MCF 10A (cell line): ENCODE data around the gene PPM1N. TPM values are rescaled to one million over a fixed set of nuclear protein-coding genes. Genes with fewer than 3 reads are reported as not detected.
A peak's percentile ranks its signal among the peaks of the same experiment; 100 is the strongest.

ENCODE experiments used
- BruUV-seq: library from RNA; stranded (reverse); fragments of 400-500 nt; replicated peaks from 2 replicates; lab custom pipeline; 2021; lab: Mats Ljungman, UMichigan
- CTCF ChIA-PET: fragments of 300-600 bp; sonication (Branson Sonifier 250); formaldehyde crosslinking; extraction: SDS; loops from one replicate; lab custom pipeline; 2021; ENCODE audit warnings: antibody characterized with exemption, inconsistent platforms; lab: Yijun Ruan, JAX
- POLR2A ChIA-PET: fragments of 300-600, 350-650 bp; sonication (Branson Sonifier 250); formaldehyde crosslinking; extraction: SDS; loops from one replicate; lab custom pipeline; 2020; ENCODE audit warnings: antibody characterized with exemption, inconsistent platforms; lab: Yijun Ruan, JAX
- DNase-seq: peaks from one replicate; pipeline ENCODE4 v3.0.0-alpha.2; 2018; ENCODE audit not compliant: unreplicated experiment
- H3K27ac Mint-ChIP-seq: one replicate; pipeline ENCODE4 v1.8.0; 2022; ENCODE audit warnings: mild to moderate bottlenecking, low read depth, mixed read lengths; ENCODE audit not compliant: unreplicated experiment
- H3K27me3 Mint-ChIP-seq: one replicate; pipeline ENCODE4 v1.8.0; 2022; ENCODE audit warnings: mixed read lengths; ENCODE audit not compliant: insufficient read depth, unreplicated experiment
- H3K36me3 Mint-ChIP-seq: one replicate; pipeline ENCODE4 v1.8.0; 2022; ENCODE audit warnings: mild to moderate bottlenecking, moderate library complexity, mixed read lengths; ENCODE audit not compliant: insufficient read depth, unreplicated experiment
- H3K4me1 Mint-ChIP-seq: one replicate; pipeline ENCODE4 v1.8.0; 2022; ENCODE audit warnings: mixed read lengths; ENCODE audit not compliant: insufficient read depth, unreplicated experiment
- H3K4me3 Mint-ChIP-seq: one replicate; pipeline ENCODE4 v1.8.0; 2022; ENCODE audit warnings: mild to moderate bottlenecking, moderate library complexity, mixed read lengths; ENCODE audit not compliant: unreplicated experiment
- H3K9me3 Mint-ChIP-seq: one replicate; pipeline ENCODE4 v1.8.0; 2022; ENCODE audit warnings: mixed read lengths; ENCODE audit not compliant: unreplicated experiment
- CTCF ChIP-seq: fragments of 200-600 bp; IDR thresholded peaks from one replicate; pipeline ENCODE4 v1.8.0; 2022; ENCODE audit warnings: antibody characterized with exemption, mild to moderate bottlenecking; ENCODE audit not compliant: unreplicated experiment
- intact Hi-C: fragments of 100-400 bp; cut with micrococcal nuclease; formaldehyde crosslinking; loops from 2 replicates; pipeline ENCODE4 v1.14.1; 2022
- total RNA-seq: library from RNA; stranded (reverse); gene quantifications from 2 replicates; pipeline ENCODE4 v1.2.3, GENCODE V29; 2022

PPM1N gene
- total RNA-seq, 1 experiment from 2014 or later = 0.33 TPM

GRCh38 chr19:45456500-45456815 lies 41.8 kb upstream of the PPM1N start:
- peaks cover 33% of the 10 kb centered on the region for H3K4me1 Mint-ChIP-seq
- H3K36me3 Mint-ChIP-seq = peaks cover 1% of the 10 kb centered on the region
- CTCF ChIA-PET = interaction anchor here (0.5 to 3.2 kb wide), 2 partner anchors 11 to 68 kb away, joined by 3 to 14 read pairs; partner anchors contain the start of gene FOSB
- H3K9me3 Mint-ChIP-seq = no peaks in the 10 kb centered on the region
- no TSS peak for BruUV-seq
- TF ChIP-seq CTCF = no peak
- H3K27ac Mint-ChIP-seq = peak overlapping the region; percentile 99
- no peak for DNase-seq
- POLR2A ChIA-PET = interaction anchor here (1.5 to 6.5 kb wide), 5 partner anchors 9 to 54 kb away, joined by 4 to 120 read pairs (median 12); partner anchors contain the start of genes ERCC1 and FOSB
- no peaks in the 10 kb centered on the region for H3K27me3 Mint-ChIP-seq
- H3K4me3 Mint-ChIP-seq = peak overlapping the region; percentile 59
- intact Hi-C loops = no loop called here

GRCh38 chr19:45457776-45458175 lies 40.5 kb upstream of the PPM1N start:
- no peaks in the 10 kb centered on the region for H3K27me3 Mint-ChIP-seq
- TF ChIP-seq CTCF = no peak
- no peaks in the 10 kb centered on the region for H3K9me3 Mint-ChIP-seq
- no peak overlapping the region for H3K4me3 Mint-ChIP-seq
- ChIA-PET POLR2A (no interaction called here), CTCF (interaction anchor here (0.6 to 1.5 kb wide), 3 partner anchors 10 to 269 kb away, joined by 3 to 11 read pairs (median 4); no protein-coding TSS in a partner anchor)
- no peaks in the 10 kb centered on the region for H3K36me3 Mint-ChIP-seq
- BruUV-seq = no TSS peak
- peaks cover 29% of the 10 kb centered on the region for H3K4me1 Mint-ChIP-seq
- no peak for DNase-seq
- no peak overlapping the region for H3K27ac Mint-ChIP-seq
- intact Hi-C loops = no loop called here

GRCh38 chr19:45460807-45461347 lies 37.4 kb upstream of the PPM1N start:
- Mint-ChIP-seq H3K36me3 (no peaks in the 10 kb centered on the region), H3K4me1 (peaks cover 7% of the 10 kb centered on the region), H3K27me3 (no peaks in the 10 kb centered on the region), H3K9me3 (no peaks in the 10 kb centered on the region), H3K4me3 (no peak overlapping the region), H3K27ac (no peak overlapping the region)
- POLR2A ChIA-PET = no interaction called here
- DNase-seq = no peak
- no peak for TF ChIP-seq CTCF
- CTCF ChIA-PET = interaction anchor here (1.1 to 1.2 kb wide), 3 partner anchors 18 to 24 kb away, joined by 3 to 5 read pairs (median 4); no protein-coding TSS in a partner anchor
- intact Hi-C loops = no loop called here
- no TSS peak for BruUV-seq

DNA sequence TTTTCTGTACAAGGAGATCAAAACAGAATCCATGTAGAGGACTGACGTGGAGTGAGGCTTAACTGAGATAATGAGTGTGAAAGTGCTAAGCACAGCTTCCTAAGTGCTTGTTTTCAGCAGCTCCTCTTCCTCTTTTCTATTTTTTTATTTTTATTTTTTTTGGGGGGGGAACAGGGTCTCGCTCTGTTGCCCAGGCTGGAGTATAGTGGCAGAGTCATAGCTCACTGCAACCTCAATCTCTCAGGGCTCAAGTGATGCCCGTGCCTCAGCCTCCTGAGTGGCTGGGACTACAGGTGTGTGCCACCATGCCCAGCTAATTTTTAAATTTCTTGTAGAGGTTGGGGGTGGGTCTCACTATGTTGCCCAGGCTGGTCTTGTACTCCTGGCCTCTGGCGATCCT lies 36.1 kb upstream of the PPM1N start:
- ChIA-PET CTCF (interaction anchor here (0.7 to 1.5 kb wide), 4 partner anchors 11 to 23 kb away, joined by 3 to 5 read pairs (median 4); no protein-coding TSS in a partner anchor), POLR2A (interaction anchor here (0.7 to 1.2 kb wide), 3 partner anchors 13 to 23 kb away, joined by 3 to 4 read pairs (median 3); no protein-coding TSS in a partner anchor)
- no peak for DNase-seq
- BruUV-seq = no TSS peak
- Mint-ChIP-seq H3K9me3 (no peaks in the 10 kb centered on the region), H3K36me3 (no peaks in the 10 kb centered on the region), H3K4me3 (no peak overlapping the region), H3K27ac (no peak overlapping the region), H3K27me3 (no peaks in the 10 kb centered on the region), H3K4me1 (no peaks in the 10 kb centered on the region)
- intact Hi-C loops = no loop called here
- no peak for TF ChIP-seq CTCF
